T-helper 2 cell treated with Interferon-gamma antibody and Interleukin-4, amounts not matched to agents 5 μg/mL and 100 μg/mL, for 36 hours (primary cell): Measurements from ENCODE around the gene PTPRM.

Experiments
- DNase-seq: peaks from one replicate; pipeline ENCODE4 v3.0.0; 2021; ENCODE audit warnings: low spot score
- H3K27ac Mint-ChIP-seq: one replicate; pipeline ENCODE4 v1.8.0; 2021; ENCODE audit warnings: mild to moderate bottlenecking, mixed read lengths
- H3K27me3 Mint-ChIP-seq: one replicate; pipeline ENCODE4 v1.8.0; 2021; ENCODE audit warnings: low read depth, mixed read lengths
- H3K36me3 Mint-ChIP-seq: one replicate; pipeline ENCODE4 v1.8.0; 2021; ENCODE audit warnings: low read depth, mixed read lengths
- H3K4me1 Mint-ChIP-seq: one replicate; pipeline ENCODE4 v1.8.0; 2021; ENCODE audit warnings: low read depth, mixed read lengths
- H3K4me3 Mint-ChIP-seq: one replicate; pipeline ENCODE4 v1.8.0; 2022; ENCODE audit warnings: mild to moderate bottlenecking, moderate library complexity, mixed read lengths
- H3K9me3 Mint-ChIP-seq: one replicate; pipeline ENCODE4 v1.8.0; 2021; ENCODE audit warnings: mixed read lengths

PTPRM gene

GRCh38 chr18:7691206-7691605, 124.1 kb downstream of the PTPRM start:
- Mint-ChIP-seq H3K4me3 (no peak overlapping the region), H3K36me3 (no peaks in the 10 kb centered on the region), H3K9me3 (peaks cover 4% of the 10 kb centered on the region), H3K27ac (no peak overlapping the region), H3K27me3 (no peaks in the 10 kb centered on the region), H3K4me1 (no peaks in the 10 kb centered on the region)
- DNase-seq: no peak

DNA sequence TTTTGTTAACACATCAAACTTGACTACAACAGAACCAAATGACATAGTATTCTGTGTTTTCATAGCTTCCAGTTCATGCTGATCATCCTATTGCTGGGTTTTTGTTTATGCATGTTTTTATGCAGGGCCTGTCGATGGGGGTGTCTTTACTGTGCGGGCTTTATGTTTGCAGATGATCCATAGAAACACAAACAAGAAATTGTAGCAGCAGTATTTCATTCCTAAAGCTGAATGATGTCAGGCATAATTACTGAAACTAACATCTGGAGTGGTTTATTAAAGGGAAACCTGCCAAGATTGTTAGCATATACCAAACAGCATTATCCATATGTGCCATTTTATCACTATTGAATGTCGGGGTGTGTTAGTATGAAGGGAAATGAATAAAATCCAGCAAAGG, 129.7 kb downstream of the PTPRM start:
- Mint-ChIP-seq H3K27me3 (no peaks in the 10 kb centered on the region), H3K36me3 (no peaks in the 10 kb centered on the region), H3K27ac (no peak overlapping the region), H3K9me3 (peaks cover 4% of the 10 kb centered on the region), H3K4me3 (no peak overlapping the region), H3K4me1 (no peaks in the 10 kb centered on the region)
- DNase-seq: no peak

DNA sequence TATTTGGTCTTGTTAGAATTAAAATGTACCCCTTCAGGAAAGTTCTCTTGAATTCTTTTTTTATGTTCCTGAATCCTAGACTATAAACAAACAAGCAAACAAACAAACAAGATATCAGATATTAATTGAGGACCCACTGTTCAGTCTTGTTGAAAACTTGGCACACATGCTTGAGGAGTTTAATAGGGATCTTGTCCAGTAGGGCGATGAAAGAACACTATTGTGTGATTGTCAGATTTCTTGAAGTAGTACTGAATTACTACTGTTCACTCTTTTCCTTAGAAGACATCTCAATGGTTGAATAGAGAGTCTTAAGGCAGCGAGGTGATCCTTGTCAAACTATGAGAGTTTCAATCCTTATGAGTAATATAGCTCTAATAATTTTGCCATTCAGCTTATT, 130.2 kb downstream of the PTPRM start:
- no peak for DNase-seq
- H3K9me3 Mint-ChIP-seq: peaks cover 4% of the 10 kb centered on the region
- no peak overlapping the region for H3K27ac Mint-ChIP-seq
- no peaks in the 10 kb centered on the region for H3K36me3 Mint-ChIP-seq
- no peak overlapping the region for H3K4me3 Mint-ChIP-seq
- H3K27me3 Mint-ChIP-seq: no peaks in the 10 kb centered on the region
- no peaks in the 10 kb centered on the region for H3K4me1 Mint-ChIP-seq

GRCh38 chr18:7711495-7711894, 144.4 kb downstream of the PTPRM start:
- Mint-ChIP-seq H3K9me3 (peaks cover 35% of the 10 kb centered on the region), H3K27ac (no peak overlapping the region), H3K4me1 (no peaks in the 10 kb centered on the region), H3K36me3 (no peaks in the 10 kb centered on the region), H3K27me3 (no peaks in the 10 kb centered on the region), H3K4me3 (no peak overlapping the region)
- DNase-seq: no peak

DNA sequence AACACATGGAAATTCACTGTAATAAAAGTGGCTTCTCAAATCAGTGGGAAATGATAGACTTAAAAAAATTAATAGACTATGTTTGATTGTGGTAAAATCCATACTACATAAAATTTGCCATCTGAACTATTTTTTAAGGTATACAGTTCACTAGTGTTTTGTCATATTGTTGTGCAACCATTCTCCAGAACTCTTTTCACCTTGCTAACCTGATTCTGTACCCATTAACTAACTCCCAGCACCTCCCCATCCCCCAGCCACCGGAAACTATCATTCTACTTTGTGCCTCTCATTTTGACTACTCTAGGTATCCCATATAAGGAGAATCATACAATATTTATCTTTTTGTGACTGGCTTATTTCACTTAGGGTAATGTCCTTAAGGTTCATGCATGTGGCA, 153.3 kb downstream of the PTPRM start:
- Mint-ChIP-seq H3K4me1 (no peaks in the 10 kb centered on the region), H3K27ac (no peak overlapping the region), H3K4me3 (no peak overlapping the region), H3K27me3 (no peaks in the 10 kb centered on the region), H3K9me3 (peaks cover 6% of the 10 kb centered on the region), H3K36me3 (no peaks in the 10 kb centered on the region)
- no peak for DNase-seq

DNA sequence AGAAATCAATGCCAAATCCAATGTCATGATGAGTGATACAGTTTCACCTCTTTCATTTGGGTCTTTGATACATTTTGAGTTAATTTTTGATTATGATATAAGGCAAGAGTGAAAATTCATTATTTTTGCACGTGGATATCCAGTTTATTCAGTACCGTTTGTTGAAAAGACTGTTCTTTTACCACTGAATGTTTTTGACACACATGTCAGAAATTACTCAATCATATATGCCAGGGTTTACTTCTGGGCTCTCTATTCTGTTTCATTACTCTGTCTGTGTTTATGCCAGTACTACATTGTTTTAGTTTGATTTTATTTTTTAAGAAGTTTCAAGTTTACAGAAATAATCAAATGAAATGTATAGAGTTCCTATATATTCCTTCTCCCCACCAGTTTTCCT, 154.4 kb downstream of the PTPRM start:
- H3K27me3 Mint-ChIP-seq: no peaks in the 10 kb centered on the region
- H3K9me3 Mint-ChIP-seq: no peaks in the 10 kb centered on the region
- H3K27ac Mint-ChIP-seq: no peak overlapping the region
- no peak for DNase-seq
- H3K36me3 Mint-ChIP-seq: no peaks in the 10 kb centered on the region
- H3K4me1 Mint-ChIP-seq: no peaks in the 10 kb centered on the region
- H3K4me3 Mint-ChIP-seq: no peak overlapping the region

- Mint-ChIP-seq H3K4me3 (no peak overlapping the region), H3K36me3 (no peaks in the 10 kb centered on the region)
Measured at GRCh38 chr18:7722955-7723354, 155.8 kb downstream of the PTPRM start.

DNA sequence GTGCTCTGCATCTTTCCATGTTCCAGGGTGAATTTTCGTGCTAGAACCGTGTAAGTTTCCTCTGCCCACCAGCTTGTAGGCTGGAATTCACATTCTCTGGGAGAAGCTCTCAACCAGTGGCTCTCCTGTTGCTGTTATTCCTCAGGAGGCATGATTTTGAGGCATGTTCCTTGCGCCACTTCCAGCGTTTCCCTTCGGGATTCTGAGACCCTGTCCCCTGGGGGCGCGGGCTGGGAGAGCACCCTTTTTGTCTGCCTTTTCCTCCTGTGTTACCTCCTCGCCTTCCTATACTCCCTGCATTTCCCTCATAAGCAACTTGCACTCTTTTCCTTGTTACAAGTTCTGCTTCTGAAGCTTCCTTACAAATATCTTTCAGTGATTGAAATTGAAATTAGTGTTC, 156.4 kb downstream of the PTPRM start:
- no peak for DNase-seq
- Mint-ChIP-seq H3K27me3 (no peaks in the 10 kb centered on the region), H3K4me3 (no peak overlapping the region), H3K9me3 (no peaks in the 10 kb centered on the region), H3K4me1 (no peaks in the 10 kb centered on the region), H3K27ac (no peak overlapping the region), H3K36me3 (no peaks in the 10 kb centered on the region)

More at GRCh38 chr18:7722955-7723354, 155.8 kb downstream of the PTPRM start:
- H3K27ac Mint-ChIP-seq: no peak overlapping the region
- no peaks in the 10 kb centered on the region for H3K27me3 Mint-ChIP-seq
- no peaks in the 10 kb centered on the region for H3K4me1 Mint-ChIP-seq
- no peaks in the 10 kb centered on the region for H3K9me3 Mint-ChIP-seq
- no peak for DNase-seq

DNA sequence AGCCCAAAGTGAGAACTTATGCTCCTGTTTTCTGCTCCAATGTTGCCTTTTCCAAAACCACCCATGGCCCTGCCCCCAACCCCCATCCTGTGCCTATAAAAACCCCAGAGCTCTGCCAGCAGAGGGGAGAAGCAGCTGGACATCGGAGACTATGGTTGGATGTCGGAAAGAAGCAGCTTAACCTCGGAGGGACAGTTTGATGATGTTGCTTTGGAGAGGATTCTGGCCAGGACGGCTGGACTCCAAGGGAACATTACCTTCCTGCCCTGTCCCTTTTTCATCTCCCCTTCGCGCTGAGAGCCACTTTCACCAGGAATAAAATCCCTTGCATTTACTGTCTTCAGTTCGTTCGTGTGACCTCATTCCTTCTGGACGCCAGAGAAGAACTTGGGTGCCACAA, 158.4 kb downstream of the PTPRM start:
- no peaks in the 10 kb centered on the region for H3K27me3 Mint-ChIP-seq
- DNase-seq: no peak
- H3K4me3 Mint-ChIP-seq: no peak overlapping the region
- no peaks in the 10 kb centered on the region for H3K4me1 Mint-ChIP-seq
- H3K36me3 Mint-ChIP-seq: no peaks in the 10 kb centered on the region
- H3K27ac Mint-ChIP-seq: no peak overlapping the region
- no peaks in the 10 kb centered on the region for H3K9me3 Mint-ChIP-seq

GRCh38 chr18:7725897-7726296, 158.8 kb downstream of the PTPRM start:
- no peaks in the 10 kb centered on the region for H3K27me3 Mint-ChIP-seq
- H3K36me3 Mint-ChIP-seq: no peaks in the 10 kb centered on the region
- H3K27ac Mint-ChIP-seq: no peak overlapping the region
- H3K4me3 Mint-ChIP-seq: no peak overlapping the region
- H3K9me3 Mint-ChIP-seq: no peaks in the 10 kb centered on the region
- DNase-seq: no peak
- H3K4me1 Mint-ChIP-seq: no peaks in the 10 kb centered on the region

- Mint-ChIP-seq H3K9me3 (no peaks in the 10 kb centered on the region), H3K27ac (no peak overlapping the region), H3K4me1 (no peaks in the 10 kb centered on the region), H3K27me3 (no peaks in the 10 kb centered on the region), H3K4me3 (no peak overlapping the region), H3K36me3 (no peaks in the 10 kb centered on the region)
- no peak for DNase-seq
Measured at GRCh38 chr18:7726522-7726921, 159.4 kb downstream of the PTPRM start.

GRCh38 chr18:7727361-7728076, 160.4 kb downstream of the PTPRM start:
- Mint-ChIP-seq H3K36me3 (no peaks in the 10 kb centered on the region), H3K9me3 (no peaks in the 10 kb centered on the region), H3K4me3 (no peak overlapping the region), H3K27me3 (no peaks in the 10 kb centered on the region), H3K4me1 (no peaks in the 10 kb centered on the region), H3K27ac (no peak overlapping the region)
- no peak for DNase-seq

GRCh38 chr18:7728297-7728696, 161.2 kb downstream of the PTPRM start:
- Mint-ChIP-seq H3K9me3 (no peaks in the 10 kb centered on the region), H3K27ac (no peak overlapping the region), H3K36me3 (no peaks in the 10 kb centered on the region), H3K27me3 (no peaks in the 10 kb centered on the region), H3K4me1 (no peaks in the 10 kb centered on the region), H3K4me3 (no peak overlapping the region)
- no peak for DNase-seq

- no peak overlapping the region for H3K27ac Mint-ChIP-seq
- no peaks in the 10 kb centered on the region for H3K9me3 Mint-ChIP-seq
- H3K27me3 Mint-ChIP-seq: no peaks in the 10 kb centered on the region
- no peaks in the 10 kb centered on the region for H3K36me3 Mint-ChIP-seq
- no peak for DNase-seq
- H3K4me3 Mint-ChIP-seq: no peak overlapping the region
- no peaks in the 10 kb centered on the region for H3K4me1 Mint-ChIP-seq
Measured at GRCh38 chr18:7729868-7730267, 162.8 kb downstream of the PTPRM start.

DNA sequence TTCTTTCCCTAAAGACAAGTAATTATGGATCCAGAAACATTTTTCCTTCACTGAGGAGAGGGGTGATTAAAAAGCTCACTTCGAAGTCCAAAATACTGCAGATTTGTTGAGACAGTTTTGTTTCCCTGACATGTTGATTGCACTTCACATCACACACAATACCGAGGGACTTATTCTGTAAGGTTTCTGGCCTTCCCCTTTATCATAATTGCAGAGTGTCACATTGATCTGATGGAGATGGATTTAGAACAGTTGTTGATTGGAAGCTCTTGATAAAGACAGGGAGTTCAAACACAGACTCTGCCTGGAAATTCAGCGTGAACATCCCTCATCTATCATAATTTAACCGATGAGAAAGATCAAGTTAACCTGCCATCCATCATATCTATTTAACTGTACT, 163.6 kb downstream of the PTPRM start:
- no peaks in the 10 kb centered on the region for H3K9me3 Mint-ChIP-seq
- H3K4me3 Mint-ChIP-seq: no peak overlapping the region
- no peaks in the 10 kb centered on the region for H3K36me3 Mint-ChIP-seq
- H3K27me3 Mint-ChIP-seq: no peaks in the 10 kb centered on the region
- DNase-seq: no peak
- H3K27ac Mint-ChIP-seq: no peak overlapping the region
- no peaks in the 10 kb centered on the region for H3K4me1 Mint-ChIP-seq
